Vagina (tissue), 2 donors: Measurements from ENCODE around the gene KCTD21.

ENCODE experiments used
- CTCF ChIP-seq, 3 experiments: fragments of 450-650 bp in 2 of 3; fragments of 200-600 bp in 1 of 3; sonication (generic) in 1 of 3; IDR thresholded peaks; one replicate each; pipeline ENCODE4 v1.5.1; 2017 to 2019; ENCODE audit warnings: antibody characterized with exemption in 3 of 3, mild to moderate bottlenecking in 2 of 3, moderate library complexity in 2 of 3
- POLR2A ChIP-seq, 2 donors: fragments of 450-650 bp; IDR thresholded peaks; one replicate each; pipeline ENCODE4 v1.6.1; 2017; ENCODE audit warnings: antibody characterized with exemption in 2 of 2, mild to moderate bottlenecking in 2 of 2, moderate library complexity in 2 of 2

GRCh38 chr11:78176605-78177141, 11.8 kb downstream of the KCTD21 start:
- TF ChIP-seq POLR2A (IDR thresholded peaks at IDR 0.05) (no peak), CTCF (IDR thresholded peaks at IDR 0.05) (no peak)
